ENCODE results near the gene MTMR10.
A peak's percentile ranks its signal among the peaks of the same experiment; 100 is the strongest.

Gene MTMR10

GRCh38 chr15:30962079-30962478 is 29.3 kb downstream of the MTMR10 start:
- H3K36me3 Mint-ChIP-seq, result peaks cover 39% of the 10 kb centered on the region
- H3K27me3 Mint-ChIP-seq, result no peaks in the 10 kb centered on the region
- peak overlapping the region; percentile 67 for H3K27ac Mint-ChIP-seq
- no peaks in the 10 kb centered on the region for H3K9me3 Mint-ChIP-seq
- H3K4me3 Mint-ChIP-seq, result no peak overlapping the region
- DNase-seq (ENCODE audit: low spot score in 2 of 2) (no peak), ATAC-seq (ENCODE audit: low read depth) (no peak)
- H3K4me1 Mint-ChIP-seq, result peaks cover 22% of the 10 kb centered on the region

- Mint-ChIP-seq H3K27ac (peak overlapping the region; percentile 0), H3K36me3 (peaks cover 49% of the 10 kb centered on the region), H3K9me3 (no peaks in the 10 kb centered on the region), H3K4me1 (peaks cover 18% of the 10 kb centered on the region), H3K27me3 (no peaks in the 10 kb centered on the region), H3K4me3 (no peak overlapping the region)
- ATAC-seq (ENCODE audit: low read depth) (no peak), DNase-seq (ENCODE audit: low spot score in 2 of 2) (no peak)
Observed at GRCh38 chr15:30958219-30958618, 33.2 kb downstream of the MTMR10 start.

- H3K27ac Mint-ChIP-seq, result no peak overlapping the region
- no peak for ATAC-seq (ENCODE audit: low read depth)
Observed at GRCh38 chr15:30956216-30957124, 35.0 kb downstream of the MTMR10 start.

GRCh38 chr15:30954674-30955073 is 36.8 kb downstream of the MTMR10 start:
- H3K4me1 Mint-ChIP-seq, result peaks cover 9% of the 10 kb centered on the region
- no peaks in the 10 kb centered on the region for H3K9me3 Mint-ChIP-seq
- H3K27me3 Mint-ChIP-seq, result no peaks in the 10 kb centered on the region
- no peak for ATAC-seq (ENCODE audit: low read depth)
- H3K36me3 Mint-ChIP-seq, result peaks cover 50% of the 10 kb centered on the region
- H3K4me3 Mint-ChIP-seq, result no peak overlapping the region
- H3K27ac Mint-ChIP-seq, result no peak overlapping the region
- no peak for DNase-seq (ENCODE audit: low spot score in 2 of 2)

More at GRCh38 chr15:30956216-30957124, 35.0 kb downstream of the MTMR10 start:
- H3K9me3 Mint-ChIP-seq, result no peaks in the 10 kb centered on the region
- H3K4me1 Mint-ChIP-seq, result peaks cover 10% of the 10 kb centered on the region
- DNase-seq (ENCODE audit: low spot score in 2 of 2), result no peak
- peaks cover 53% of the 10 kb centered on the region for H3K36me3 Mint-ChIP-seq
- H3K4me3 Mint-ChIP-seq, result no peak overlapping the region
- no peaks in the 10 kb centered on the region for H3K27me3 Mint-ChIP-seq

- H3K27ac Mint-ChIP-seq, result peak overlapping the region; percentile 45
- no peaks in the 10 kb centered on the region for H3K27me3 Mint-ChIP-seq
- H3K4me1 Mint-ChIP-seq, result peaks cover 7% of the 10 kb centered on the region
- peaks cover 1% of the 10 kb centered on the region for H3K9me3 Mint-ChIP-seq
- no peak for DNase-seq (ENCODE audit: low spot score in 2 of 2)
- peaks cover 52% of the 10 kb centered on the region for H3K36me3 Mint-ChIP-seq
- ATAC-seq (ENCODE audit: low read depth), result no peak
- no peak overlapping the region for H3K4me3 Mint-ChIP-seq
Observed at GRCh38 chr15:30953731-30954378, 37.6 kb downstream of the MTMR10 start.

GRCh38 chr15:30953183-30953582 is 38.2 kb downstream of the MTMR10 start:
- H3K27me3 Mint-ChIP-seq, result no peaks in the 10 kb centered on the region
- peaks cover 1% of the 10 kb centered on the region for H3K9me3 Mint-ChIP-seq
- peaks cover 53% of the 10 kb centered on the region for H3K36me3 Mint-ChIP-seq
- H3K4me3 Mint-ChIP-seq, result no peak overlapping the region
- DNase-seq (ENCODE audit: low spot score in 2 of 2) (no peak), ATAC-seq (ENCODE audit: low read depth) (no peak)
- H3K4me1 Mint-ChIP-seq, result peaks cover 7% of the 10 kb centered on the region
- H3K27ac Mint-ChIP-seq, result peak overlapping the region; percentile 20

- no peak overlapping the region for H3K27ac Mint-ChIP-seq
- H3K9me3 Mint-ChIP-seq, result no peaks in the 10 kb centered on the region
- ATAC-seq (ENCODE audit: low read depth) (no peak), DNase-seq (ENCODE audit: low spot score in 2 of 2) (no peak)
- no peak overlapping the region for H3K4me3 Mint-ChIP-seq
- no peaks in the 10 kb centered on the region for H3K27me3 Mint-ChIP-seq
- H3K4me1 Mint-ChIP-seq, result peaks cover 2% of the 10 kb centered on the region
- H3K36me3 Mint-ChIP-seq, result peaks cover 31% of the 10 kb centered on the region
Observed at GRCh38 chr15:30943654-30944335, 47.6 kb downstream of the MTMR10 start.

GRCh38 chr15:30941520-30941919 is 49.9 kb downstream of the MTMR10 start:
- H3K27ac Mint-ChIP-seq, result no peak overlapping the region
- no peaks in the 10 kb centered on the region for H3K9me3 Mint-ChIP-seq
- H3K4me1 Mint-ChIP-seq, result no peaks in the 10 kb centered on the region
- H3K27me3 Mint-ChIP-seq, result no peaks in the 10 kb centered on the region
- ATAC-seq (ENCODE audit: low read depth) (no peak), DNase-seq (ENCODE audit: low spot score in 2 of 2) (no peak)
- H3K4me3 Mint-ChIP-seq, result no peak overlapping the region
- peaks cover 30% of the 10 kb centered on the region for H3K36me3 Mint-ChIP-seq

GRCh38 chr15:30940359-30940758 is 51.1 kb downstream of the MTMR10 start:
- H3K4me1 Mint-ChIP-seq, result no peaks in the 10 kb centered on the region
- H3K4me3 Mint-ChIP-seq, result no peak overlapping the region
- peaks cover 29% of the 10 kb centered on the region for H3K36me3 Mint-ChIP-seq
- ATAC-seq (ENCODE audit: low read depth), result no peak
- H3K27ac Mint-ChIP-seq, result no peak overlapping the region
- no peak for DNase-seq (ENCODE audit: low spot score in 2 of 2)
- H3K27me3 Mint-ChIP-seq, result no peaks in the 10 kb centered on the region
- no peaks in the 10 kb centered on the region for H3K9me3 Mint-ChIP-seq

GRCh38 chr15:30939161-30939560 is 52.3 kb downstream of the MTMR10 start:
- ATAC-seq (ENCODE audit: low read depth) (no peak), DNase-seq (ENCODE audit: low spot score in 2 of 2) (no peak)
- Mint-ChIP-seq H3K9me3 (no peaks in the 10 kb centered on the region), H3K36me3 (peaks cover 27% of the 10 kb centered on the region), H3K27ac (no peak overlapping the region), H3K4me1 (peaks cover 3% of the 10 kb centered on the region), H3K27me3 (no peaks in the 10 kb centered on the region), H3K4me3 (no peak overlapping the region)

GRCh38 chr15:30933293-30933692 is 58.1 kb downstream of the MTMR10 start:
- Mint-ChIP-seq H3K27ac (peak overlapping the region; percentile 14), H3K4me1 (peaks cover 13% of the 10 kb centered on the region), H3K4me3 (no peak overlapping the region), H3K27me3 (no peaks in the 10 kb centered on the region), H3K9me3 (no peaks in the 10 kb centered on the region), H3K36me3 (peaks cover 21% of the 10 kb centered on the region)
- no peak for ATAC-seq (ENCODE audit: low read depth)
- no peak for DNase-seq (ENCODE audit: low spot score in 2 of 2)

- DNase-seq (ENCODE audit: low spot score in 2 of 2) (no peak), ATAC-seq (ENCODE audit: low read depth) (peak; percentile 37)
- Mint-ChIP-seq H3K4me3 (no peak overlapping the region), H3K27ac (no peak overlapping the region), H3K36me3 (peaks cover 20% of the 10 kb centered on the region), H3K4me1 (peaks cover 13% of the 10 kb centered on the region), H3K9me3 (no peaks in the 10 kb centered on the region), H3K27me3 (no peaks in the 10 kb centered on the region)
Observed at GRCh38 chr15:30930422-30930821, 61.0 kb downstream of the MTMR10 start.

GRCh38 chr15:30929982-30930381 is 61.4 kb downstream of the MTMR10 start:
- Mint-ChIP-seq H3K4me1 (peaks cover 13% of the 10 kb centered on the region), H3K27me3 (no peaks in the 10 kb centered on the region), H3K36me3 (peaks cover 19% of the 10 kb centered on the region), H3K27ac (no peak overlapping the region), H3K9me3 (no peaks in the 10 kb centered on the region), H3K4me3 (no peak overlapping the region)
- ATAC-seq (ENCODE audit: low read depth), result no peak
- no peak for DNase-seq (ENCODE audit: low spot score in 2 of 2)

- no peak for ATAC-seq (ENCODE audit: low read depth)
- Mint-ChIP-seq H3K4me3 (no peak overlapping the region), H3K36me3 (peaks cover 16% of the 10 kb centered on the region), H3K27me3 (no peaks in the 10 kb centered on the region), H3K27ac (no peak overlapping the region), H3K9me3 (no peaks in the 10 kb centered on the region), H3K4me1 (peaks cover 10% of the 10 kb centered on the region)
- DNase-seq (ENCODE audit: low spot score in 2 of 2), result no peak
Observed at GRCh38 chr15:30929064-30929669, 62.3 kb downstream of the MTMR10 start.
